NB4 (cell line): Measurements from ENCODE around the gene HIVEP2.

Source experiments
- CTCF ChIP-seq: IDR thresholded peaks from one replicate; pipeline ENCODE4 v1.5.1; 2012; ENCODE audit warnings: low read depth, low read length
- MAX ChIP-seq: IDR thresholded peaks from 2 replicates; pipeline ENCODE4 v1.6.1; 2011; ENCODE audit warnings: low read depth, low read length
- MYC ChIP-seq: IDR thresholded peaks from 2 replicates; pipeline ENCODE4 v1.6.1; 2011; ENCODE audit warnings: low read depth, low read length
- POLR2A ChIP-seq: IDR thresholded peaks from 2 replicates; pipeline ENCODE4 v1.6.1; 2011; ENCODE audit warnings: mild to moderate bottlenecking; ENCODE audit not compliant: insufficient read length; ENCODE audit errors: extremely low read depth

- TF ChIP-seq CTCF, result no peak
- TF ChIP-seq POLR2A, result no peak
- no peak for TF ChIP-seq MYC
- no peak for TF ChIP-seq MAX
Observed at GRCh38 chr6:142751452-142751851, 193.5 kb downstream of the HIVEP2 start.
